Measurements from ENCODE around the gene CD209. TPM values are rescaled to one million over a fixed set of nuclear protein-coding genes. Genes with fewer than 3 reads are reported as not detected.
A peak's percentile ranks its signal among the peaks of the same experiment; 100 is the strongest.

CD209 gene, protein sequence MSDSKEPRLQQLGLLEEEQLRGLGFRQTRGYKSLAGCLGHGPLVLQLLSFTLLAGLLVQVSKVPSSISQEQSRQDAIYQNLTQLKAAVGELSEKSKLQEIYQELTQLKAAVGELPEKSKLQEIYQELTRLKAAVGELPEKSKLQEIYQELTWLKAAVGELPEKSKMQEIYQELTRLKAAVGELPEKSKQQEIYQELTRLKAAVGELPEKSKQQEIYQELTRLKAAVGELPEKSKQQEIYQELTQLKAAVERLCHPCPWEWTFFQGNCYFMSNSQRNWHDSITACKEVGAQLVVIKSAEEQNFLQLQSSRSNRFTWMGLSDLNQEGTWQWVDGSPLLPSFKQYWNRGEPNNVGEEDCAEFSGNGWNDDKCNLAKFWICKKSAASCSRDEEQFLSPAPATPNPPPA
- total RNA-seq (2021; fragmentation: NEBNext Ultra II Directional; extraction: Animal tissue kit (Norgen Biotek cat#: 25700)): 0.22 TPM in 1 of 2 replicates, not detected in the other
- polyA plus RNA-seq (2011; rRNA removed): 0.03 and 0.05 TPM in 2 replicates
- polyA plus RNA-seq (2011; cell fraction: cytosol; rRNA removed): 0.05 TPM
- 0.04 TPM for polyA plus RNA-seq (2011; cell fraction: nucleus; rRNA removed)
- 0.05 to 0.16 TPM (median 0.15 TPM) in 3 of 4 replicates, not detected in the other for polyA plus RNA-seq (2012, experiment 1 of 2)
- not detected for polyA plus RNA-seq (2012, experiment 2 of 2)
- polyA plus RNA-seq (2013, experiment 1 of 2): 0.10 TPM
- polyA plus RNA-seq (2013, experiment 2 of 2): 0.07 TPM
- polyA minus RNA-seq (2011; rRNA and poly(A)+ RNA removed): 0.12 TPM in 1 of 2 replicates, not detected in the other
- polyA minus RNA-seq (2011; cell fraction: cytosol; rRNA and poly(A)+ RNA removed): not detected
- polyA minus RNA-seq (2011; cell fraction: nucleus; rRNA and poly(A)+ RNA removed): not detected
- long read RNA-seq, experiment 1: 0 reads
- long read RNA-seq, experiment 2: 0 reads

DNA sequence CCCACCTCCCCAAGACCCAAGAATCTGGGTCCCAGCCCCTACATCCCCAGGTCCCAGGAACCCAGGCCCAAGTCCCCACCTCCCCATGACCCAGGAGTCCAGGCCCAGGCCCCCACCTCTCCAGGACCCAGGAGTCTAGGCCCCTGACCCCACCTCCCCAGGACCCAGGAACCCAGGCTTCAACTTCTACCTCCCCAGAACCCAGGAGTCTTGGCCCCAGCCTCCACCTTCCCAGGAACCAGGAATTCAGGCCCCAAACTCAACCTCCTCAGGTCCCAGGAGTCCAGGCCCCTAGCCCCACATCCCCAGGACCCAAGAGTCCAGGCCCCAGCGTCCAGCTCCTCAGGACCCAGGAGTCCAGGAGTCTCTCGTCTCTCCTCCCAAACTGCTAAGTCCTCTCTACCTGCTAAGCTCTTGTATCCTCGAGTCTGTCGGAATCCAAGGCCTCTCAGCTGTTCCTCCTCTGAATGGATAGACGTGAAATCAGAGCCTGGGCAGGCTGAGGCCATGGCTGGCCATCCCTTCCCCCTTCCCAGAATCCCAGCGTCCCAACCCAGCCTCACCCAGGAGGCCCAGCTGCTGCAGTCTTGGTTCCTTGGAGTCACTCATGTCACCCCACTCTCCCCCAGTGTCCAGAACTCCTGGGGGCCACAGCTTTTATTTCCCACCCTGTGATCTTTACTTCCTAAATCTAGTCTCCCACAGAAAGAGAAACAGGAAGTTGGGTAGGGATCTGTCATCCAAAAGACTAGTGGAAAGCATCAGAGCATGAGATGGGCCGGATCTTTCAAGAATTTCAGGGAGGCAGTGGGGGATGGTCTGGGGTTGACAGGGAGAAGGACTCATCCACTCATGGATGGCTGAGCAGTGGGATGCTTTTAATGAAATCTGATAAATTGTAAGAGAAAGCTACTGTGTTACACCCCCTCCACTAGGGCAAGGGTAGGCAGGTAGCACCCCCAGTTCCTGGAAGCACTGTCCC, at the start of gene CD209:
CD209 (minus strand) TSS at position 632 of the 982 bp plus-strand sequence; CDS start at position 609, 23 bp downstream.
- H4K8ac ChIP-seq (ENCODE audit: extremely low read depth, insufficient read depth, low read length): no peak within 1 kb of the TSS
- no peak for DNase-seq (ENCODE audit: low read depth in 1 of 2, low spot score in 2 of 2)
- no peak for TF ChIP-seq EP300 (IDR thresholded peaks at IDR 0.05; ENCODE audit: borderline replicate concordance in 1 of 2, low read depth in 2 of 2, low read length in 2 of 2)
- TF ChIP-seq, protein P1, sequence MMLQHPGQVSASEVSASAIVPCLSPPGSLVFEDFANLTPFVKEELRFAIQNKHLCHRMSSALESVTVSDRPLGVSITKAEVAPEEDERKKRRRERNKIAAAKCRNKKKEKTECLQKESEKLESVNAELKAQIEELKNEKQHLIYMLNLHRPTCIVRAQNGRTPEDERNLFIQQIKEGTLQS (IDR thresholded peaks at IDR 0.05; ENCODE audit: insufficient read depth, low read depth, low read length): no peak
- no peak for TF ChIP-seq JUND (IDR thresholded peaks at IDR 0.05; ENCODE audit: low read length)
- TF ChIP-seq TBP (IDR thresholded peaks at IDR 0.05; ENCODE audit: low read depth, low read length): no peak

More for the DNA sequence above, at the start of gene CD209:
- Histone ChIP-seq H2BK20ac (ENCODE audit: low read length) (peak within 1 kb of the TSS; percentile 94), H2BK120ac (replicated peaks; ENCODE audit: low read depth, low read length) (peak within 1 kb of the TSS; percentile 81), H3K79me1 (ENCODE audit: low read depth, low read length) (no peaks in the 10 kb centered on the region), H3K56ac (replicated peaks; ENCODE audit: insufficient read length, low read depth, low read length) (no peak within 1 kb of the TSS), H3K27ac (ENCODE audit: low read depth, low read length) (peak within 1 kb of the TSS; percentile 28; the same call in 1 of the 2 replicates), H3K36me3 (ENCODE audit: control insufficient read depth in 2 of 4, insufficient read depth in 4 of 4, low read length in 3 of 4) (no peaks in the 10 kb centered on the region), H2BK5ac (ENCODE audit: low read depth, low read length) (peak within 1 kb of the TSS; percentile 76; the same call in 1 of the 2 replicates), H2AFZ (ENCODE audit: low read length) (peak within 1 kb of the TSS; percentile 10; the same call in 1 of the 2 replicates), H2AK5ac (ENCODE audit: low read depth, low read length) (no peak within 1 kb of the TSS; the same call in 1 of the 2 replicates), H4K20me1 (replicated peaks in 1 of 2; ENCODE audit: control insufficient read depth in 1 of 2, insufficient read depth in 2 of 2, low read length in 2 of 2) (no peaks in the 10 kb centered on the region), H3K23ac (ENCODE audit: insufficient read length) (no peak within 1 kb of the TSS), H4K91ac (replicated peaks; ENCODE audit: insufficient read length, low read length) (peak within 1 kb of the TSS; percentile 57), H3K14ac (ENCODE audit: insufficient read length) (no peak within 1 kb of the TSS), H3K4ac (replicated peaks; ENCODE audit: insufficient read length, low read depth, low read length) (peak within 1 kb of the TSS; percentile 51), H2BK12ac (ENCODE audit: low read depth, low read length) (no peak within 1 kb of the TSS; the same call in 1 of the 2 replicates), H3K4me2 (ENCODE audit: insufficient read depth in 1 of 2, low read depth in 2 of 2, low read length in 2 of 2) (peak within 1 kb of the TSS in 1 of 2 experiments; percentile 20; a peak in 1 of 4 replicates), H3K9me3 (ENCODE audit: insufficient read depth in 2 of 2, low read depth in 1 of 2, low read length in 1 of 2) (peaks cover 0 to 6% of the 10 kb centered on the region in 2 experiments; a peak in 1 of 4 replicates), H2BK15ac (ENCODE audit: low read length) (0 out of 2 replicates have a peak within 1 kb of the TSS, but pooled peaks have one; percentile 4), H3K27me3 (replicated peaks in 1 of 4; ENCODE audit: control insufficient read depth in 3 of 4, extremely low read depth in 1 of 4, insufficient read depth in 3 of 4, low read length in 3 of 4) (no peaks in the 10 kb centered on the region; a peak in 1 of 7 replicates), H3K4me3 (ENCODE audit: extremely low read depth in 1 of 4, insufficient read depth in 2 of 4, low read depth in 3 of 4, low read length in 4 of 4) (peak within 1 kb of the TSS in 1 of 4 experiments; percentile 22; a peak in 1 of 8 replicates), H3K79me2 (ENCODE audit: control insufficient read depth in 1 of 2, insufficient read depth in 2 of 2, low read length in 2 of 2) (no peaks in the 10 kb centered on the region), H4K5ac (ENCODE audit: insufficient read length, low read depth, low read length) (peak within 1 kb of the TSS; percentile 94), H3K9ac (replicated peaks in 1 of 4; ENCODE audit: extremely low read depth in 1 of 4, low read depth in 3 of 4, low read length in 3 of 4) (no peak within 1 kb of the TSS), H3K18ac (ENCODE audit: extremely low read depth, low read length) (no peak within 1 kb of the TSS), H3K4me1 (replicated peaks in 1 of 4; ENCODE audit: control insufficient read depth in 3 of 4, insufficient read depth in 4 of 4, low read length in 3 of 4) (peaks cover 3 to 15% (median 8%) of the 10 kb centered on the region in 4 experiments; a peak in 6 of 7 replicates), H3K23me2 (ENCODE audit: low read depth, low read length) (no peaks in the 10 kb centered on the region; the same call in 1 of the 2 replicates)
- ChIA-PET POLR2A (ENCODE audit: partially characterized antibody) (interaction anchor here (0.8 kb wide), 1 partner anchor 82 kb away, joined by 4 read pairs; no protein-coding TSS in a partner anchor), CTCF (ENCODE audit: partially characterized antibody) (interaction anchor here (0.8 to 1.8 kb wide), 7 partner anchors 28 to 85 kb away, joined by 3 to 7 read pairs (median 3); partner anchors contain the start of gene TRAPPC5)
- WGBS, 2 experiments (ENCODE audit: extremely low coverage in 1 of 2, insufficient coverage in 1 of 2, insufficient read length in 1 of 2, insufficient replicate concordance in 2 of 2, low coverage in 1 of 2, low lambda C conversion rate in 2 of 2, missing lambda C conversion rate in 1 of 2): 79% methylated on average over 7 of the region's 7 CpGs; no CpG with 5 or more reads in 1 of the 2 experiments
- no peak for FAIRE-seq

Measured in H1 (cell line).